Liver (tissue), 9 donors: ENCODE data around the gene IGF1R. TPM values are rescaled to one million over a fixed set of nuclear protein-coding genes. Genes with fewer than 3 reads are reported as not detected.

Experiments
- DNase-seq: peaks from one replicate; pipeline ENCODE4 v3.0.0-alpha.2; 2017; ENCODE audit warnings: low spot score
- H3K27ac ChIP-seq, 2 donors: one replicate each; pipeline ENCODE4 v1.7.0; 2013; ENCODE audit warnings: inconsistent platforms in 2 of 2, low read length in 2 of 2, control low read depth in 1 of 2, low read depth in 1 of 2, mild to moderate bottlenecking in 1 of 2
- H3K27me3 ChIP-seq, 4 donors: one replicate each; pipeline versions ENCODE4 v1.6.1 to v1.7.0; 2013; ENCODE audit warnings: low read length in 3 of 4, inconsistent platforms in 1 of 4, mild to moderate bottlenecking in 1 of 4, moderate library complexity in 1 of 4; ENCODE audit not compliant: control insufficient read depth in 4 of 4, insufficient read depth in 4 of 4
- H3K36me3 ChIP-seq, 4 donors: one replicate each; pipeline versions ENCODE4 v1.6.1 to v1.7.0; 2013; ENCODE audit warnings: low read length in 3 of 4, mild to moderate bottlenecking in 3 of 4, low read depth in 1 of 4, moderate library complexity in 1 of 4; ENCODE audit not compliant: control insufficient read depth in 4 of 4, insufficient read depth in 3 of 4
- H3K4me1 ChIP-seq, 4 donors: one replicate each; pipeline versions ENCODE4 v1.6.1 to v1.7.0; 2013; ENCODE audit warnings: low read length in 3 of 4, mild to moderate bottlenecking in 3 of 4, moderate library complexity in 1 of 4; ENCODE audit not compliant: control insufficient read depth in 4 of 4, insufficient read depth in 4 of 4
- H3K4me3 ChIP-seq, 3 donors: one replicate each; pipeline versions ENCODE4 v1.6.1 to v1.7.0; 2013; ENCODE audit warnings: low read length in 3 of 3, control low read depth in 1 of 3, low read depth in 1 of 3, mild to moderate bottlenecking in 1 of 3
- H3K9ac ChIP-seq, 2 donors: one replicate each; pipeline ENCODE4 v1.7.0; 2013; ENCODE audit warnings: low read length in 2 of 2, mild to moderate bottlenecking in 2 of 2, moderate library complexity in 2 of 2, control low read depth in 1 of 2, low read depth in 1 of 2
- H3K9me3 ChIP-seq, 4 donors: one replicate each; pipeline versions ENCODE4 v1.6.1 to v1.7.0; 2013; ENCODE audit warnings: low read length in 3 of 4; ENCODE audit not compliant: control insufficient read depth in 4 of 4
- EGR1 ChIP-seq, 2 donors: IDR thresholded peaks; 2 replicates each; pipeline ENCODE4 v1.6.1; 2016 to 2018; ENCODE audit warnings: antibody characterized with exemption in 2 of 2, low read depth in 2 of 2
- FOXA1 ChIP-seq: IDR thresholded peaks from 2 replicates; pipeline ENCODE4 v1.6.1; 2016; ENCODE audit warnings: antibody characterized with exemption
- HNF4A ChIP-seq, 2 donors: conservative IDR thresholded peaks; 2 replicates each; pipeline ENCODE4 v1.6.1; 2016; ENCODE audit warnings: antibody characterized with exemption in 2 of 2, mild to moderate bottlenecking in 2 of 2
- HNF4G ChIP-seq: IDR thresholded peaks from 2 replicates; pipeline ENCODE4 v1.6.1; 2016; ENCODE audit warnings: antibody characterized with exemption
- RAD21 ChIP-seq, 2 donors: IDR thresholded peaks; 2 replicates each; pipeline ENCODE4 v1.6.1; 2016; ENCODE audit warnings: antibody characterized with exemption in 2 of 2, mild to moderate bottlenecking in 2 of 2
- RXRA ChIP-seq, 2 donors: IDR thresholded peaks; 2 replicates each; pipeline ENCODE4 v1.6.1; 2017 to 2018; ENCODE audit warnings: antibody characterized with exemption in 2 of 2, mild to moderate bottlenecking in 1 of 2
- TAF1 ChIP-seq: conservative IDR thresholded peaks from 2 replicates; pipeline ENCODE4 v1.6.1; 2016; ENCODE audit warnings: antibody characterized with exemption, mild to moderate bottlenecking
- YY1 ChIP-seq: IDR thresholded peaks from 2 replicates; pipeline ENCODE4 v1.6.1; 2016; ENCODE audit warnings: antibody characterized with exemption, mild to moderate bottlenecking
- WGBS: extraction: QIAGEN DNeasy Blood & Tissue Kit; methylation state at CpG from one replicate; pipeline ENCODE4 v1.1.7; 2013; 5-methylcytosine and 5-hydroxymethylcytosine counted together
- polyA plus RNA-seq, 2 donors: library from polyadenylated mRNA; stranded (reverse) in 1 of 2; unstranded in 1 of 2; fragments of 200-250 nt in 1 of 2; fragments of >200 nt in 1 of 2; fragmentation: Nextera tagmentation in 1 of 2; extraction: Ambion mirVana in 1 of 2; gene quantifications; one replicate each; pipeline versions ENCODE4 v1.2.1 to v1.2.3, GENCODE V29; 2013 to 2015
- total RNA-seq, 2 donors: library from RNA; depleted of rRNA; stranded (reverse); fragments of >200 nt; gene quantifications; one replicate each; pipeline ENCODE4 v1.2.3, GENCODE V29; 2014
- TF ChIP-seq, protein P1 (sequence below): IDR thresholded peaks from 2 replicates; pipeline ENCODE4 v1.6.1; 2016; ENCODE audit warnings: antibody characterized with exemption
- TF ChIP-seq, protein P2 (sequence below): IDR thresholded peaks from 2 replicates; pipeline ENCODE4 v1.6.1; 2016; ENCODE audit warnings: antibody characterized with exemption
- TF ChIP-seq, protein P3 (sequence below): fragments of 150-350 bp; IDR thresholded peaks from 2 replicates; pipeline ENCODE4 v1.5.1; 2017; ENCODE audit warnings: improper control_type of control experiment, low read depth, low read length; ENCODE audit not compliant: missing input control
- TF ChIP-seq, protein P4 (sequence below): IDR thresholded peaks from 2 replicates; pipeline ENCODE4 v1.6.1; 2016; ENCODE audit warnings: antibody characterized with exemption, mild to moderate bottlenecking
- donor health status: healthy.
- donor health status: healthy.
- donor health status: healthy.
- donor health status: healthy.
- donor health status: healthy.

The IGF1R gene
- total and polyA plus RNA-seq, 4 donors: 0.69 to 10.3 (median 3.2) TPM

DNA sequence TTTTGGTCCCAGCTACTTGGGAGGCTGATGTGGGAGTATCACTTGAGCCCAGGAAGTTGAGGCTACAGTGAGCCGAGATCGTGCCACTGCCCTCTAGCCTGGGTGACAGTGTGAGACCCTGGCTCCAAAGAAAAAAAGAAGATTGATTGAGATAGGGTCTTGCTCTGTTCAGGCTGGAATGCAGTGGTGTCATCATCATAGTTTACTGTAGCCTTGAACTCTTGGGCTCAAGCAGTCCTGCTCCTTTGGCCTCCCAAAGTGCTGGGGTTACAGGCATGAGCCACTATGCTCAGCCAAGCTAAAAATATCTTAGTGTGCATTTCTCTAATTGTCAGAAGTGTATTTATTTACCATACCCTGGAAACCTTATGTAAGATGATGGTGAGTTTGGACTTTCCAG lies 43.9 kb downstream of the IGF1R start:
- H3K4me1 ChIP-seq: no peaks in the 10 kb centered on the region
- no peaks in the 10 kb centered on the region for H3K36me3 ChIP-seq
- no peaks in the 10 kb centered on the region for H3K27me3 ChIP-seq
- H3K9me3 ChIP-seq: no peaks in the 10 kb centered on the region
- TF ChIP-seq EGR1 (IDR thresholded peaks at IDR 0.05; ENCODE audit: low read depth in 2 of 2) (no peak), HNF4A (conservative IDR thresholded peaks at IDR 0.05) (no peak), HNF4G (no peak), TAF1 (no peak), RXRA (IDR thresholded peaks at IDR 0.05) (no peak), YY1 (no peak), FOXA1 (no peak)
- TF ChIP-seq, protein P1, sequence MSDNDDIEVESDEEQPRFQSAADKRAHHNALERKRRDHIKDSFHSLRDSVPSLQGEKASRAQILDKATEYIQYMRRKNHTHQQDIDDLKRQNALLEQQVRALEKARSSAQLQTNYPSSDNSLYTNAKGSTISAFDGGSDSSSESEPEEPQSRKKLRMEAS: no peak
- TF ChIP-seq, protein P2, sequence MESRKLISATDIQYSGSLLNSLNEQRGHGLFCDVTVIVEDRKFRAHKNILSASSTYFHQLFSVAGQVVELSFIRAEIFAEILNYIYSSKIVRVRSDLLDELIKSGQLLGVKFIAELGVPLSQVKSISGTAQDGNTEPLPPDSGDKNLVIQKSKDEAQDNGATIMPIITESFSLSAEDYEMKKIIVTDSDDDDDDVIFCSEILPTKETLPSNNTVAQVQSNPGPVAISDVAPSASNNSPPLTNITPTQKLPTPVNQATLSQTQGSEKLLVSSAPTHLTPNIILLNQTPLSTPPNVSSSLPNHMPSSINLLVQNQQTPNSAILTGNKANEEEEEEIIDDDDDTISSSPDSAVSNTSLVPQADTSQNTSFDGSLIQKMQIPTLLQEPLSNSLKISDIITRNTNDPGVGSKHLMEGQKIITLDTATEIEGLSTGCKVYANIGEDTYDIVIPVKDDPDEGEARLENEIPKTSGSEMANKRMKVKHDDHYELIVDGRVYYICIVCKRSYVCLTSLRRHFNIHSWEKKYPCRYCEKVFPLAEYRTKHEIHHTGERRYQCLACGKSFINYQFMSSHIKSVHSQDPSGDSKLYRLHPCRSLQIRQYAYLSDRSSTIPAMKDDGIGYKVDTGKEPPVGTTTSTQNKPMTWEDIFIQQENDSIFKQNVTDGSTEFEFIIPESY: no peak
- TF ChIP-seq, protein P3, sequence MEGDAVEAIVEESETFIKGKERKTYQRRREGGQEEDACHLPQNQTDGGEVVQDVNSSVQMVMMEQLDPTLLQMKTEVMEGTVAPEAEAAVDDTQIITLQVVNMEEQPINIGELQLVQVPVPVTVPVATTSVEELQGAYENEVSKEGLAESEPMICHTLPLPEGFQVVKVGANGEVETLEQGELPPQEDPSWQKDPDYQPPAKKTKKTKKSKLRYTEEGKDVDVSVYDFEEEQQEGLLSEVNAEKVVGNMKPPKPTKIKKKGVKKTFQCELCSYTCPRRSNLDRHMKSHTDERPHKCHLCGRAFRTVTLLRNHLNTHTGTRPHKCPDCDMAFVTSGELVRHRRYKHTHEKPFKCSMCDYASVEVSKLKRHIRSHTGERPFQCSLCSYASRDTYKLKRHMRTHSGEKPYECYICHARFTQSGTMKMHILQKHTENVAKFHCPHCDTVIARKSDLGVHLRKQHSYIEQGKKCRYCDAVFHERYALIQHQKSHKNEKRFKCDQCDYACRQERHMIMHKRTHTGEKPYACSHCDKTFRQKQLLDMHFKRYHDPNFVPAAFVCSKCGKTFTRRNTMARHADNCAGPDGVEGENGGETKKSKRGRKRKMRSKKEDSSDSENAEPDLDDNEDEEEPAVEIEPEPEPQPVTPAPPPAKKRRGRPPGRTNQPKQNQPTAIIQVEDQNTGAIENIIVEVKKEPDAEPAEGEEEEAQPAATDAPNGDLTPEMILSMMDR: no peak
- TF ChIP-seq, protein P4, sequence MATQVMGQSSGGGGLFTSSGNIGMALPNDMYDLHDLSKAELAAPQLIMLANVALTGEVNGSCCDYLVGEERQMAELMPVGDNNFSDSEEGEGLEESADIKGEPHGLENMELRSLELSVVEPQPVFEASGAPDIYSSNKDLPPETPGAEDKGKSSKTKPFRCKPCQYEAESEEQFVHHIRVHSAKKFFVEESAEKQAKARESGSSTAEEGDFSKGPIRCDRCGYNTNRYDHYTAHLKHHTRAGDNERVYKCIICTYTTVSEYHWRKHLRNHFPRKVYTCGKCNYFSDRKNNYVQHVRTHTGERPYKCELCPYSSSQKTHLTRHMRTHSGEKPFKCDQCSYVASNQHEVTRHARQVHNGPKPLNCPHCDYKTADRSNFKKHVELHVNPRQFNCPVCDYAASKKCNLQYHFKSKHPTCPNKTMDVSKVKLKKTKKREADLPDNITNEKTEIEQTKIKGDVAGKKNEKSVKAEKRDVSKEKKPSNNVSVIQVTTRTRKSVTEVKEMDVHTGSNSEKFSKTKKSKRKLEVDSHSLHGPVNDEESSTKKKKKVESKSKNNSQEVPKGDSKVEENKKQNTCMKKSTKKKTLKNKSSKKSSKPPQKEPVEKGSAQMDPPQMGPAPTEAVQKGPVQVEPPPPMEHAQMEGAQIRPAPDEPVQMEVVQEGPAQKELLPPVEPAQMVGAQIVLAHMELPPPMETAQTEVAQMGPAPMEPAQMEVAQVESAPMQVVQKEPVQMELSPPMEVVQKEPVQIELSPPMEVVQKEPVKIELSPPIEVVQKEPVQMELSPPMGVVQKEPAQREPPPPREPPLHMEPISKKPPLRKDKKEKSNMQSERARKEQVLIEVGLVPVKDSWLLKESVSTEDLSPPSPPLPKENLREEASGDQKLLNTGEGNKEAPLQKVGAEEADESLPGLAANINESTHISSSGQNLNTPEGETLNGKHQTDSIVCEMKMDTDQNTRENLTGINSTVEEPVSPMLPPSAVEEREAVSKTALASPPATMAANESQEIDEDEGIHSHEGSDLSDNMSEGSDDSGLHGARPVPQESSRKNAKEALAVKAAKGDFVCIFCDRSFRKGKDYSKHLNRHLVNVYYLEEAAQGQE: no peak
- H3K4me3 ChIP-seq: no peak overlapping the region
- 62% methylated on average over 2 of the region's 2 CpGs for WGBS
- no peak for DNase-seq
- no peak overlapping the region for H3K27ac ChIP-seq
- H3K9ac ChIP-seq: no peak overlapping the region

DNA sequence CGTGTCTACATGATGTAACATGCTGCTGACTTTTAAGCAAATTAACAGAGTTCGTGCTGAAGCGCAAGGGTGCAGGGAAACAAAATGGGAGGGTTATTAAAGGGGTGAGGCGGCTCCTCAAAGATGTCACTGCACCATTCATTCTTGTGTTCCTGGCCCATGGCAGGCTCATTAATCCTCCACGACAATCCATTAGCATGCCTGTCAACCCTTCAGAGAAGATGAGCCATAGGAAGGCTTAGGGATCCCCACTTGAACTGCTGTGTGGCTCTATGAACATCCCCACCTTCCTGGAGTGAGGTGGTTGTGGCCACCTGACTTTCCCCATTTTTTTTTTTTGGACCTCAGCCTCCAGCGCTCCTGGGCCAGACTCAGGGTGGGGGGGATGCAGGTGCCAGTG lies 45.8 kb downstream of the IGF1R start:
- DNase-seq: no peak
- Histone ChIP-seq H3K36me3 (no peaks in the 10 kb centered on the region), H3K4me3 (no peak overlapping the region), H3K4me1 (no peaks in the 10 kb centered on the region), H3K9ac (no peak overlapping the region), H3K27ac (no peak overlapping the region), H3K9me3 (no peaks in the 10 kb centered on the region), H3K27me3 (no peaks in the 10 kb centered on the region)
- TF ChIP-seq RAD21 (IDR thresholded peaks at IDR 0.05): no peak
- TF ChIP-seq TAF1: no peak
- WGBS: 85% methylated on average over 6 of the region's 6 CpGs
